Liver (tissue), 3 donors: ENCODE results near the gene BLOC1S5.

ENCODE experiments used
- EGR1 ChIP-seq, 2 donors: IDR thresholded peaks; 2 replicates each; pipeline ENCODE4 v1.6.1; 2016 to 2018; ENCODE audit warnings: antibody characterized with exemption in 2 of 2, low read depth in 2 of 2
- GABPA ChIP-seq, 2 donors: IDR thresholded peaks in 1 of 2; conservative IDR thresholded peaks in 1 of 2; 2 replicates each; pipeline ENCODE4 v1.6.1; 2016; ENCODE audit warnings: antibody characterized with exemption in 2 of 2, mild to moderate bottlenecking in 1 of 2, moderate library complexity in 1 of 2
- JUND ChIP-seq, 2 donors: IDR thresholded peaks; 2 replicates each; pipeline ENCODE4 v1.6.1; 2016; ENCODE audit warnings: antibody characterized with exemption in 2 of 2
- RAD21 ChIP-seq, 2 donors: IDR thresholded peaks; 2 replicates each; pipeline ENCODE4 v1.6.1; 2016; ENCODE audit warnings: antibody characterized with exemption in 2 of 2, mild to moderate bottlenecking in 2 of 2
- RXRA ChIP-seq, 2 donors: IDR thresholded peaks; 2 replicates each; pipeline ENCODE4 v1.6.1; 2017 to 2018; ENCODE audit warnings: antibody characterized with exemption in 2 of 2, mild to moderate bottlenecking in 1 of 2
- SP1 ChIP-seq: IDR thresholded peaks from 2 replicates; pipeline ENCODE4 v1.6.1; 2018; ENCODE audit warnings: antibody characterized with exemption, mild to moderate bottlenecking
- TAF1 ChIP-seq: conservative IDR thresholded peaks from 2 replicates; pipeline ENCODE4 v1.6.1; 2016; ENCODE audit warnings: antibody characterized with exemption, mild to moderate bottlenecking
- YY1 ChIP-seq: IDR thresholded peaks from 2 replicates; pipeline ENCODE4 v1.6.1; 2016; ENCODE audit warnings: antibody characterized with exemption, mild to moderate bottlenecking
- TF ChIP-seq, protein P1 (sequence below): fragments of 150-350 bp; IDR thresholded peaks from 2 replicates; pipeline ENCODE4 v1.5.1; 2017; ENCODE audit warnings: improper control_type of control experiment, low read depth, low read length; ENCODE audit not compliant: missing input control
- TF ChIP-seq, protein P2 (sequence below): IDR thresholded peaks from 2 replicates; pipeline ENCODE4 v1.6.1; 2016; ENCODE audit warnings: antibody characterized with exemption, mild to moderate bottlenecking
- TF ChIP-seq, protein P3 (sequence below): IDR thresholded peaks from 2 replicates; pipeline ENCODE4 v1.6.1; 2016; ENCODE audit warnings: antibody characterized with exemption
- TF ChIP-seq, protein P4 (sequence below): IDR thresholded peaks from 2 replicates; pipeline ENCODE4 v1.6.1; 2016; ENCODE audit warnings: antibody characterized with exemption
- TF ChIP-seq, protein P5 (sequence below): IDR thresholded peaks from 2 replicates; pipeline ENCODE4 v1.6.1; 2016; ENCODE audit warnings: antibody characterized with exemption
- donor health status: healthy.
- donor health status: healthy.

DNA sequence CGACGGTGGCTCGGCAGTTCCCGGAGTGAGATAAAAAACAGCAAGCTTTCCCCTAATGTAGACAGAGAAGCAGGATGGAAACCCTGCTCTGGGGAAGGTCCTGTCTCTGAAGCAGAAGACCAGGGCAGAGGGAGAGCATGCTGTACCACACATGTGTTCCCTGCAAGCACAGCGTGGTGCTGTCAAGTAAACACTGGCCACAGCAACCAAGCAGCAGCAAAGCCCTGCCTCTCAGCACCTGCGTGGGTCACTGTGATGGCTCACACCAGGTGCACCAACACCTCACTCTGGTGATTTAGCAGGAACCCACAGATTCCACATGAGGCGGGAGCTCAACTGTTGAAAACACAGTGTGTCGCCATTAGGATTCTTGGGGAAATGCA lies 88.4 kb downstream of the BLOC1S5 start:
- TF ChIP-seq, protein P1, sequence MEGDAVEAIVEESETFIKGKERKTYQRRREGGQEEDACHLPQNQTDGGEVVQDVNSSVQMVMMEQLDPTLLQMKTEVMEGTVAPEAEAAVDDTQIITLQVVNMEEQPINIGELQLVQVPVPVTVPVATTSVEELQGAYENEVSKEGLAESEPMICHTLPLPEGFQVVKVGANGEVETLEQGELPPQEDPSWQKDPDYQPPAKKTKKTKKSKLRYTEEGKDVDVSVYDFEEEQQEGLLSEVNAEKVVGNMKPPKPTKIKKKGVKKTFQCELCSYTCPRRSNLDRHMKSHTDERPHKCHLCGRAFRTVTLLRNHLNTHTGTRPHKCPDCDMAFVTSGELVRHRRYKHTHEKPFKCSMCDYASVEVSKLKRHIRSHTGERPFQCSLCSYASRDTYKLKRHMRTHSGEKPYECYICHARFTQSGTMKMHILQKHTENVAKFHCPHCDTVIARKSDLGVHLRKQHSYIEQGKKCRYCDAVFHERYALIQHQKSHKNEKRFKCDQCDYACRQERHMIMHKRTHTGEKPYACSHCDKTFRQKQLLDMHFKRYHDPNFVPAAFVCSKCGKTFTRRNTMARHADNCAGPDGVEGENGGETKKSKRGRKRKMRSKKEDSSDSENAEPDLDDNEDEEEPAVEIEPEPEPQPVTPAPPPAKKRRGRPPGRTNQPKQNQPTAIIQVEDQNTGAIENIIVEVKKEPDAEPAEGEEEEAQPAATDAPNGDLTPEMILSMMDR: no peak
- TF ChIP-seq, protein P2, sequence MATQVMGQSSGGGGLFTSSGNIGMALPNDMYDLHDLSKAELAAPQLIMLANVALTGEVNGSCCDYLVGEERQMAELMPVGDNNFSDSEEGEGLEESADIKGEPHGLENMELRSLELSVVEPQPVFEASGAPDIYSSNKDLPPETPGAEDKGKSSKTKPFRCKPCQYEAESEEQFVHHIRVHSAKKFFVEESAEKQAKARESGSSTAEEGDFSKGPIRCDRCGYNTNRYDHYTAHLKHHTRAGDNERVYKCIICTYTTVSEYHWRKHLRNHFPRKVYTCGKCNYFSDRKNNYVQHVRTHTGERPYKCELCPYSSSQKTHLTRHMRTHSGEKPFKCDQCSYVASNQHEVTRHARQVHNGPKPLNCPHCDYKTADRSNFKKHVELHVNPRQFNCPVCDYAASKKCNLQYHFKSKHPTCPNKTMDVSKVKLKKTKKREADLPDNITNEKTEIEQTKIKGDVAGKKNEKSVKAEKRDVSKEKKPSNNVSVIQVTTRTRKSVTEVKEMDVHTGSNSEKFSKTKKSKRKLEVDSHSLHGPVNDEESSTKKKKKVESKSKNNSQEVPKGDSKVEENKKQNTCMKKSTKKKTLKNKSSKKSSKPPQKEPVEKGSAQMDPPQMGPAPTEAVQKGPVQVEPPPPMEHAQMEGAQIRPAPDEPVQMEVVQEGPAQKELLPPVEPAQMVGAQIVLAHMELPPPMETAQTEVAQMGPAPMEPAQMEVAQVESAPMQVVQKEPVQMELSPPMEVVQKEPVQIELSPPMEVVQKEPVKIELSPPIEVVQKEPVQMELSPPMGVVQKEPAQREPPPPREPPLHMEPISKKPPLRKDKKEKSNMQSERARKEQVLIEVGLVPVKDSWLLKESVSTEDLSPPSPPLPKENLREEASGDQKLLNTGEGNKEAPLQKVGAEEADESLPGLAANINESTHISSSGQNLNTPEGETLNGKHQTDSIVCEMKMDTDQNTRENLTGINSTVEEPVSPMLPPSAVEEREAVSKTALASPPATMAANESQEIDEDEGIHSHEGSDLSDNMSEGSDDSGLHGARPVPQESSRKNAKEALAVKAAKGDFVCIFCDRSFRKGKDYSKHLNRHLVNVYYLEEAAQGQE: no peak
- TF ChIP-seq JUND (IDR thresholded peaks at IDR 0.05): no peak
- no peak for TF ChIP-seq SP1
- TF ChIP-seq, protein P3, sequence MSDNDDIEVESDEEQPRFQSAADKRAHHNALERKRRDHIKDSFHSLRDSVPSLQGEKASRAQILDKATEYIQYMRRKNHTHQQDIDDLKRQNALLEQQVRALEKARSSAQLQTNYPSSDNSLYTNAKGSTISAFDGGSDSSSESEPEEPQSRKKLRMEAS: no peak
- TF ChIP-seq EGR1 (IDR thresholded peaks at IDR 0.05; ENCODE audit: low read depth in 2 of 2): no peak
- no peak for TF ChIP-seq RAD21 (IDR thresholded peaks at IDR 0.05)
- no peak for TF ChIP-seq YY1
- TF ChIP-seq RXRA (IDR thresholded peaks at IDR 0.05): no peak
- no peak for TF ChIP-seq TAF1
- TF ChIP-seq, protein P4, sequence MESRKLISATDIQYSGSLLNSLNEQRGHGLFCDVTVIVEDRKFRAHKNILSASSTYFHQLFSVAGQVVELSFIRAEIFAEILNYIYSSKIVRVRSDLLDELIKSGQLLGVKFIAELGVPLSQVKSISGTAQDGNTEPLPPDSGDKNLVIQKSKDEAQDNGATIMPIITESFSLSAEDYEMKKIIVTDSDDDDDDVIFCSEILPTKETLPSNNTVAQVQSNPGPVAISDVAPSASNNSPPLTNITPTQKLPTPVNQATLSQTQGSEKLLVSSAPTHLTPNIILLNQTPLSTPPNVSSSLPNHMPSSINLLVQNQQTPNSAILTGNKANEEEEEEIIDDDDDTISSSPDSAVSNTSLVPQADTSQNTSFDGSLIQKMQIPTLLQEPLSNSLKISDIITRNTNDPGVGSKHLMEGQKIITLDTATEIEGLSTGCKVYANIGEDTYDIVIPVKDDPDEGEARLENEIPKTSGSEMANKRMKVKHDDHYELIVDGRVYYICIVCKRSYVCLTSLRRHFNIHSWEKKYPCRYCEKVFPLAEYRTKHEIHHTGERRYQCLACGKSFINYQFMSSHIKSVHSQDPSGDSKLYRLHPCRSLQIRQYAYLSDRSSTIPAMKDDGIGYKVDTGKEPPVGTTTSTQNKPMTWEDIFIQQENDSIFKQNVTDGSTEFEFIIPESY: no peak
- no peak for TF ChIP-seq GABPA (IDR thresholded peaks at IDR 0.05 in 1 of 2, conservative IDR thresholded peaks at IDR 0.05 in 1 of 2)
- TF ChIP-seq, protein P5, sequence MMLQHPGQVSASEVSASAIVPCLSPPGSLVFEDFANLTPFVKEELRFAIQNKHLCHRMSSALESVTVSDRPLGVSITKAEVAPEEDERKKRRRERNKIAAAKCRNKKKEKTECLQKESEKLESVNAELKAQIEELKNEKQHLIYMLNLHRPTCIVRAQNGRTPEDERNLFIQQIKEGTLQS: no peak
